HepG2 (cell line): Measurements from ENCODE around the gene SP6. TPM values are rescaled to one million over a fixed set of nuclear protein-coding genes. Genes with fewer than 3 reads are reported as not detected.

ENCODE experiments used
- CENPT ChIP-seq: sonication (generic); formaldehyde crosslinking; IDR thresholded peaks from 2 replicates; pipeline ENCODE4 v1.8.0; 2022; ENCODE audit warnings: low read depth, mild to moderate bottlenecking, moderate library complexity, missing genetic modification reagents
- CHCHD3 ChIP-seq: sonication (generic); formaldehyde crosslinking; IDR thresholded peaks from 2 replicates; pipeline ENCODE4 v1.8.0; 2022; ENCODE audit warnings: mild to moderate bottlenecking, missing genetic modification reagents, moderate library complexity
- FOXK1 ChIP-seq: sonication (generic); formaldehyde crosslinking; IDR thresholded peaks from 2 replicates; pipeline ENCODE4 v1.4.0; 2020; ENCODE audit warnings: low read depth, missing genetic modification reagents, borderline replicate concordance
- GFI1 ChIP-seq: sonication (generic); formaldehyde crosslinking; IDR thresholded peaks from 2 replicates; pipeline ENCODE4 v1.5.0; 2020; ENCODE audit warnings: missing genetic modification reagents, mild to moderate bottlenecking, borderline replicate concordance
- KAT8 ChIP-seq: IDR thresholded peaks from 2 replicates; pipeline ENCODE4 v1.6.1; 2016; ENCODE audit warnings: missing genetic modification reagents, missing compliant biosample characterization
- MEIS1 ChIP-seq: sonication (generic); formaldehyde crosslinking; IDR thresholded peaks from 2 replicates; pipeline ENCODE4 v1.9.0; 2021; ENCODE audit warnings: mild to moderate bottlenecking, missing genetic modification reagents, moderate library complexity, borderline replicate concordance
- MTF2 ChIP-seq: sonication (generic); formaldehyde crosslinking; IDR thresholded peaks from 2 replicates; pipeline ENCODE4 v1.5.0; 2020; ENCODE audit warnings: missing genetic modification reagents, borderline replicate concordance
- SRSF4 ChIP-seq: fragments of 200-400 bp; formaldehyde crosslinking; IDR thresholded peaks from one replicate; pipeline ENCODE4 v1.6.1; 2018; ENCODE audit warnings: mild to moderate bottlenecking, low read depth, low read length, moderate library complexity; ENCODE audit not compliant: poor library complexity, severe bottlenecking
- SUZ12 ChIP-seq: fragments of 150-350 bp; IDR thresholded peaks from 2 replicates; pipeline ENCODE4 v1.6.1; 2014; ENCODE audit warnings: low read depth, low read length
- ZNF543 ChIP-seq: sonication (generic); formaldehyde crosslinking; IDR thresholded peaks from 2 replicates; pipeline ENCODE4 v1.4.0; 2020; ENCODE audit warnings: mild to moderate bottlenecking, missing genetic modification reagents
- ZNF724P ChIP-seq: sonication (generic); formaldehyde crosslinking; IDR thresholded peaks from 2 replicates; pipeline ENCODE4 v1.8.0; 2022; ENCODE audit warnings: missing genetic modification reagents, borderline replicate concordance
- polyA plus RNA-seq, 8 experiments: library from polyadenylated mRNA; depleted of rRNA in 3 of 8; stranded (reverse) in 7 of 8; unstranded in 1 of 8; fragments of >200 nt; fragmentation: Illumina TruSeq in 4 of 8; extraction: Trizol in 4 of 8; gene quantifications; 2 replicates each; pipeline versions ENCODE4 v1.2.1 to v1.2.3, GENCODE V29; 2011 to 2016; ENCODE audit warnings: low read depth in 4 of 8, missing spikeins in 1 of 8, mixed read lengths in 1 of 8; ENCODE audit not compliant: insufficient read depth in 1 of 8
- total RNA-seq, 5 experiments: library from RNA; depleted of rRNA; stranded (reverse); fragments of >200 nt; fragmentation: Illumina TruSeq; extraction: Trizol; gene quantifications; 2 replicates each; pipeline ENCODE4 v1.2.3, GENCODE V29; 2016; ENCODE audit warnings: low read depth in 1 of 5
- TF ChIP-seq, protein P1 (sequence below): sonication (generic); formaldehyde crosslinking; IDR thresholded peaks from 2 replicates; pipeline ENCODE4 v1.5.1; 2020; ENCODE audit warnings: mild to moderate bottlenecking, missing genetic modification reagents, moderate library complexity
- TF ChIP-seq, protein P2 (sequence below), 2 experiments: fragments of 450-650 bp in 1 of 2; sonication (generic) in 1 of 2; formaldehyde crosslinking in 1 of 2; IDR thresholded peaks; 2 replicates each; pipeline versions ENCODE4 v1.6.1 to v1.8.0; 2016 to 2022; ENCODE audit warnings: antibody characterized with exemption in 1 of 2, mild to moderate bottlenecking in 1 of 2, missing genetic modification reagents in 1 of 2
- TF ChIP-seq, protein P3 (sequence below): sonication (generic); formaldehyde crosslinking; IDR thresholded peaks from 2 replicates; pipeline ENCODE4 v1.5.0; 2020; ENCODE audit warnings: missing genetic modification reagents

The SP6 gene
- total and polyA plus RNA-seq, 2 of the 13 experiments (the other 11 are each of a cell fraction or from before 2014, with no cell fraction given) = 0.07 TPM

DNA sequence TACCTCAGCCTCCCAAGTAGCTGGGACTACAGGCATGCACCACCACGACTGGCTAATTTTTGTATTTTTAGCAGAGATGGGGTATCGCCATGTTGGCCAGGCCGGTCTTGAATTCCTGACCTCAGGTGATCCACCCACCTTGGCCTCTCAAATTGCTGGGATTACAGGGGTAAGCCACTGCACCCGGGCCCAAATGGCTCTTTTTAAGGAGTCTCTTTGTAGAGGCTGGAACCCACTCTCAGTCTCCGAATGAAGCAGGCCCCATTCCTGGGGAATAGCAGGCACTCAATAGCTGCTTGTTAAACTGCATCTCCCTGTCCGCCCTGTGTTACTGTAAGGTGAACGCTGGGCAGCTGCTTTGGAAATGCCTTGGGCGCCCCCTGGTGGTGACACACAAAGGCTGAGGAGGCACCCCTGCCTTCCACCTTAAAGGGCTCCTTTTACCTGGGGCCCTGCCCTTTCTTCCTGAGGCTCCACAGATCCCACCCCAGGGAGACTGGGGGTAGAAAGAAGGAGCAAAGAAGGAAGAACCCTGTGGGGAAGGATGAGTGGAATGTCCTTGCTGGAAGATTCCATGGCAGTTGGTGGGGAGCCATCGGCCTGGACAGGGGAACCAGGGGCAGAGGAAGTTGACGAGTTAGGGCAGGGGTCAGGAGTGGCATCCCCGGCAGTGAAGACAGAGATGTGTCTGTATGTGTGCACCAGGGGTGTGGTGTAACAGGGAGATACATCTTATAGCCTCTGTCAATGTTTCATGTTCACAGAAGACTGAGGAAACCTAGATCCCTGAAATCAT, 39.0 kb upstream of the SP6 start (continued):
- TF ChIP-seq, protein P1, sequence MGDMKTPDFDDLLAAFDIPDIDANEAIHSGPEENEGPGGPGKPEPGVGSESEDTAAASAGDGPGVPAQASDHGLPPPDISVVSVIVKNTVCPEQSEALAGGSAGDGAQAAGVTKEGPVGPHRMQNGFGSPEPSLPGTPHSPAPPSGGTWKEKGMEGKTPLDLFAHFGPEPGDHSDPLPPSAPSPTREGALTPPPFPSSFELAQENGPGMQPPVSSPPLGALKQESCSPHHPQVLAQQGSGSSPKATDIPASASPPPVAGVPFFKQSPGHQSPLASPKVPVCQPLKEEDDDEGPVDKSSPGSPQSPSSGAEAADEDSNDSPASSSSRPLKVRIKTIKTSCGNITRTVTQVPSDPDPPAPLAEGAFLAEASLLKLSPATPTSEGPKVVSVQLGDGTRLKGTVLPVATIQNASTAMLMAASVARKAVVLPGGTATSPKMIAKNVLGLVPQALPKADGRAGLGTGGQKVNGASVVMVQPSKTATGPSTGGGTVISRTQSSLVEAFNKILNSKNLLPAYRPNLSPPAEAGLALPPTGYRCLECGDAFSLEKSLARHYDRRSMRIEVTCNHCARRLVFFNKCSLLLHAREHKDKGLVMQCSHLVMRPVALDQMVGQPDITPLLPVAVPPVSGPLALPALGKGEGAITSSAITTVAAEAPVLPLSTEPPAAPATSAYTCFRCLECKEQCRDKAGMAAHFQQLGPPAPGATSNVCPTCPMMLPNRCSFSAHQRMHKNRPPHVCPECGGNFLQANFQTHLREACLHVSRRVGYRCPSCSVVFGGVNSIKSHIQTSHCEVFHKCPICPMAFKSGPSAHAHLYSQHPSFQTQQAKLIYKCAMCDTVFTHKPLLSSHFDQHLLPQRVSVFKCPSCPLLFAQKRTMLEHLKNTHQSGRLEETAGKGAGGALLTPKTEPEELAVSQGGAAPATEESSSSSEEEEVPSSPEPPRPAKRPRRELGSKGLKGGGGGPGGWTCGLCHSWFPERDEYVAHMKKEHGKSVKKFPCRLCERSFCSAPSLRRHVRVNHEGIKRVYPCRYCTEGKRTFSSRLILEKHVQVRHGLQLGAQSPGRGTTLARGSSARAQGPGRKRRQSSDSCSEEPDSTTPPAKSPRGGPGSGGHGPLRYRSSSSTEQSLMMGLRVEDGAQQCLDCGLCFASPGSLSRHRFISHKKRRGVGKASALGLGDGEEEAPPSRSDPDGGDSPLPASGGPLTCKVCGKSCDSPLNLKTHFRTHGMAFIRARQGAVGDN (CRISPR knock-in tag) = peak; percentile 43
- TF ChIP-seq KAT8 (CRISPR knock-in tag) (0 out of 2 replicates have a peak, but pooled peaks have one; percentile 33), GFI1 (CRISPR knock-in tag) (no peak), CENPT (CRISPR knock-in tag) (no peak), ZNF724P (CRISPR knock-in tag) (no peak), CHCHD3 (CRISPR knock-in tag) (0 out of 2 replicates have a peak, but pooled peaks have one; percentile 3), ZNF543 (CRISPR knock-in tag) (no peak), FOXK1 (CRISPR knock-in tag) (peak; percentile 19; the same call in 1 of the 2 replicates), SRSF4 (no peak), MEIS1 (no peak), SUZ12 (no peak), MTF2 (CRISPR knock-in tag) (no peak)
- TF ChIP-seq, protein P2, sequence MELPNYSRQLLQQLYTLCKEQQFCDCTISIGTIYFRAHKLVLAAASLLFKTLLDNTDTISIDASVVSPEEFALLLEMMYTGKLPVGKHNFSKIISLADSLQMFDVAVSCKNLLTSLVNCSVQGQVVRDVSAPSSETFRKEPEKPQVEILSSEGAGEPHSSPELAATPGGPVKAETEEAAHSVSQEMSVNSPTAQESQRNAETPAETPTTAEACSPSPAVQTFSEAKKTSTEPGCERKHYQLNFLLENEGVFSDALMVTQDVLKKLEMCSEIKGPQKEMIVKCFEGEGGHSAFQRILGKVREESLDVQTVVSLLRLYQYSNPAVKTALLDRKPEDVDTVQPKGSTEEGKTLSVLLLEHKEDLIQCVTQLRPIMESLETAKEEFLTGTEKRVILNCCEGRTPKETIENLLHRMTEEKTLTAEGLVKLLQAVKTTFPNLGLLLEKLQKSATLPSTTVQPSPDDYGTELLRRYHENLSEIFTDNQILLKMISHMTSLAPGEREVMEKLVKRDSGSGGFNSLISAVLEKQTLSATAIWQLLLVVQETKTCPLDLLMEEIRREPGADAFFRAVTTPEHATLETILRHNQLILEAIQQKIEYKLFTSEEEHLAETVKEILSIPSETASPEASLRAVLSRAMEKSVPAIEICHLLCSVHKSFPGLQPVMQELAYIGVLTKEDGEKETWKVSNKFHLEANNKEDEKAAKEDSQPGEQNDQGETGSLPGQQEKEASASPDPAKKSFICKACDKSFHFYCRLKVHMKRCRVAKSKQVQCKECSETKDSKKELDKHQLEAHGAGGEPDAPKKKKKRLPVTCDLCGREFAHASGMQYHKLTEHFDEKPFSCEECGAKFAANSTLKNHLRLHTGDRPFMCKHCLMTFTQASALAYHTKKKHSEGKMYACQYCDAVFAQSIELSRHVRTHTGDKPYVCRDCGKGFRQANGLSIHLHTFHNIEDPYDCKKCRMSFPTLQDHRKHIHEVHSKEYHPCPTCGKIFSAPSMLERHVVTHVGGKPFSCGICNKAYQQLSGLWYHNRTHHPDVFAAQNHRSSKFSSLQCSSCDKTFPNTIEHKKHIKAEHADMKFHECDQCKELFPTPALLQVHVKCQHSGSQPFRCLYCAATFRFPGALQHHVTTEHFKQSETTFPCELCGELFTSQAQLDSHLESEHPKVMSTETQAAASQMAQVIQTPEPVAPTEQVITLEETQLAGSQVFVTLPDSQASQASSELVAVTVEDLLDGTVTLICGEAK (IDR thresholded peaks at IDR 0.05) = no peak
- TF ChIP-seq, protein P2 (CRISPR knock-in tag; IDR thresholded peaks at IDR 0.05) = no peak
- TF ChIP-seq, protein P3, sequence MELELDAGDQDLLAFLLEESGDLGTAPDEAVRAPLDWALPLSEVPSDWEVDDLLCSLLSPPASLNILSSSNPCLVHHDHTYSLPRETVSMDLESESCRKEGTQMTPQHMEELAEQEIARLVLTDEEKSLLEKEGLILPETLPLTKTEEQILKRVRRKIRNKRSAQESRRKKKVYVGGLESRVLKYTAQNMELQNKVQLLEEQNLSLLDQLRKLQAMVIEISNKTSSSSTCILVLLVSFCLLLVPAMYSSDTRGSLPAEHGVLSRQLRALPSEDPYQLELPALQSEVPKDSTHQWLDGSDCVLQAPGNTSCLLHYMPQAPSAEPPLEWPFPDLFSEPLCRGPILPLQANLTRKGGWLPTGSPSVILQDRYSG (CRISPR knock-in tag) = no peak
